Fibroblast of skin of scalp (primary cell): Measurements from ENCODE around the gene ADAMTSL1.
A peak's percentile ranks its signal among the peaks of the same experiment; 100 is the strongest.

ENCODE experiments used
- DNase-seq: peaks from one replicate; pipeline ENCODE4 v3.0.0-alpha.2; 2013

Gene ADAMTSL1

GRCh38 chr9:18745710-18746109 is 271.8 kb downstream of the ADAMTSL1 start:
- DNase-seq = no peak

GRCh38 chr9:18746631-18747030 is 272.7 kb downstream of the ADAMTSL1 start:
- no peak for DNase-seq

- DNase-seq = no peak
These were observed 273.6 kb downstream of the ADAMTSL1 start for GRCh38 chr9:18747595-18747994.

- DNase-seq = no peak
These were observed 274.3 kb downstream of the ADAMTSL1 start for GRCh38 chr9:18748251-18748701.

- no peak for DNase-seq
These were observed 275.8 kb downstream of the ADAMTSL1 start for GRCh38 chr9:18749711-18750110.

GRCh38 chr9:18753904-18754303 is 280.0 kb downstream of the ADAMTSL1 start:
- DNase-seq = no peak

GRCh38 chr9:18754537-18754936 is 280.6 kb downstream of the ADAMTSL1 start:
- DNase-seq = no peak

- no peak for DNase-seq
These were observed 281.3 kb downstream of the ADAMTSL1 start for GRCh38 chr9:18755263-18755662.

GRCh38 chr9:18756712-18757125 is 282.8 kb downstream of the ADAMTSL1 start:
- DNase-seq = no peak

GRCh38 chr9:18759827-18760226 is 285.9 kb downstream of the ADAMTSL1 start:
- DNase-seq = no peak

- no peak for DNase-seq
These were observed 287.9 kb downstream of the ADAMTSL1 start for GRCh38 chr9:18761742-18762300.

- DNase-seq = peak; percentile 61
These were observed 293.1 kb downstream of the ADAMTSL1 start for GRCh38 chr9:18766989-18767550.

- DNase-seq = no peak
These were observed 295.1 kb downstream of the ADAMTSL1 start for GRCh38 chr9:18768951-18769622.

GRCh38 chr9:18770131-18770908 is 296.4 kb downstream of the ADAMTSL1 start:
- no peak for DNase-seq

- no peak for DNase-seq
These were observed 297.1 kb downstream of the ADAMTSL1 start for GRCh38 chr9:18771011-18771410.

- DNase-seq = no peak
These were observed 297.8 kb downstream of the ADAMTSL1 start for GRCh38 chr9:18771763-18772162.

GRCh38 chr9:18775241-18775640 is 301.3 kb downstream of the ADAMTSL1 start:
- DNase-seq = no peak

GRCh38 chr9:18775930-18776329 is 302.0 kb downstream of the ADAMTSL1 start:
- no peak for DNase-seq

GRCh38 chr9:18776836-18777820 is 303.2 kb downstream of the ADAMTSL1 start:
- DNase-seq = no peak

- no peak for DNase-seq
These were observed 304.2 kb downstream of the ADAMTSL1 start for GRCh38 chr9:18778147-18778546.

GRCh38 chr9:18778846-18779245 is 304.9 kb downstream of the ADAMTSL1 start:
- DNase-seq = no peak

GRCh38 chr9:18783909-18784308 is 310.0 kb downstream of the ADAMTSL1 start:
- DNase-seq = no peak
